Pancreas (tissue), 10 donors: Measurements from ENCODE around the gene ZNF423. TPM values are rescaled to one million over a fixed set of nuclear protein-coding genes. Genes with fewer than 3 reads are reported as not detected.

Experiments used
- ATAC-seq, 4 donors: fragments of 200-7000 bp; cut with Tn5 transposase; one replicate each; pipeline versions ENCODE4 v1.8.0 to v1.9.1; 2020; ENCODE audit warnings: mild to moderate bottlenecking in 4 of 4, moderate library complexity in 4 of 4
- DNase-seq, 6 donors: peaks; one replicate each; pipeline ENCODE4 v3.0.0-alpha.2; 2020
- FAIRE-seq: peaks from 2 replicates; lab custom pipeline; 2012; peaks lifted over from hg19 to GRCh38; lab: Jason Lieb, UNC
- H3K27ac ChIP-seq, 4 donors: fragments of 200-600 bp; sonication (generic); 1 replicate in 3 of 4; 2 replicates in 1 of 4; pipeline versions ENCODE4 v1.5.0 to v1.8.0; 2020
- H3K27me3 ChIP-seq, 4 donors: fragments of 200-600 bp; one replicate each; pipeline ENCODE4 v1.8.0; 2021
- H3K36me3 ChIP-seq, 3 donors: fragments of 200-600 bp; sonication (generic) in 1 of 3; one replicate each; pipeline versions ENCODE4 v1.5.0 to v1.8.0; 2020 to 2021
- H3K4me1 ChIP-seq, 3 donors: fragments of 200-600 bp; one replicate each; pipeline ENCODE4 v1.8.0; 2021
- H3K4me3 ChIP-seq, 4 donors: fragments of 200-600 bp; sonication (generic) in 2 of 4; one replicate each; pipeline versions ENCODE4 v1.5.0 to v1.8.0; 2020 to 2021
- H3K9me3 ChIP-seq, 4 donors: fragments of 200-600 bp; one replicate each; pipeline ENCODE4 v1.8.0; 2021
- CTCF ChIP-seq, 4 donors: fragments of 200-600 bp; sonication (generic) in 3 of 4; IDR thresholded peaks; one replicate each; pipeline versions ENCODE4 v1.5.0 to v1.8.0; 2021; ENCODE audit warnings: antibody characterized with exemption in 4 of 4
- WGBS, 2 donors: extraction: QIAGEN DNeasy Blood & Tissue Kit; methylation state at CpG; one replicate each; pipeline ENCODE4 v1.1.7; 2013; 5-methylcytosine and 5-hydroxymethylcytosine counted together
- intact Hi-C, 3 donors: fragments of 100-400 bp; cut with DNase I; formaldehyde crosslinking; loops; one replicate each; pipeline versions ENCODE4 v1.11.1 to v1.14.2; 2022
- polyA plus RNA-seq, 2 donors: library from polyadenylated mRNA; stranded (reverse); fragments of 200-250 nt; gene quantifications; one replicate each; pipeline ENCODE4 v1.2.3, GENCODE V29; 2013
- total RNA-seq, 6 donors: library from RNA; stranded (reverse); fragmentation: NEBNext Ultra II Directional in 4 of 6; extraction: Animal tissue kit (Norgen Biotek cat#: 25700) in 4 of 6; gene quantifications; one replicate each; pipeline versions ENCODE4 v1.2.1 to v1.2.4, GENCODE V29; 2021 to 2023
- donor health status: healthy with polysubstance abuse.
- donor health status: DM: no; HTN: no; CAD: no; lungs with moderate emphysema.
- donor health status: DM: no; HTN: no; CAD: no.
- donor health status: control.
- donor health status: control.
- donor health status: Bipolar disorder and iron deficiency.
- donor health status: DM: yes; HTN: yes; CAD: no.
- donor health status: DM: no; HTN: no; CAD: no.
- donor health status: DM: no; HTN: no; CAD: no.
- donor health status: DM: yes; HTN: yes; CAD: no.

The ZNF423 gene
- total and polyA plus RNA-seq, 8 donors = 0.61 to 5.1 (median 3.0) TPM

- intact Hi-C loops = no loop called here
- 87 to 91% methylated on average over 11 of the region's 11 CpGs for WGBS, 2 donors
- Histone ChIP-seq H3K4me3 (no peak overlapping the region), H3K36me3 (no peaks in the 10 kb centered on the region), H3K27ac (no peak overlapping the region), H3K4me1 (no peaks in the 10 kb centered on the region), H3K9me3 (no peaks in the 10 kb centered on the region), H3K27me3 (no peaks in the 10 kb centered on the region)
- DNase-seq (no peak), ATAC-seq (no peak), FAIRE-seq (no peak)
- TF ChIP-seq CTCF (IDR thresholded peaks at IDR 0.05) = no peak
Measured at GRCh38 chr16:49585143-49585832, 270.6 kb downstream of the ZNF423 start.

- Histone ChIP-seq H3K27me3 (no peaks in the 10 kb centered on the region), H3K4me1 (no peaks in the 10 kb centered on the region), H3K9me3 (no peaks in the 10 kb centered on the region), H3K36me3 (no peaks in the 10 kb centered on the region), H3K4me3 (no peak overlapping the region), H3K27ac (no peak overlapping the region)
- intact Hi-C loops = no loop called here
- no peak for FAIRE-seq
- ATAC-seq = no peak
- no peak for DNase-seq
- WGBS, 2 donors = 73 to 82% methylated on average over 3 of the region's 3 CpGs
- no peak for TF ChIP-seq CTCF (IDR thresholded peaks at IDR 0.05)
Measured at GRCh38 chr16:49583911-49584310, 272.0 kb downstream of the ZNF423 start.

GRCh38 chr16:49581630-49582298 lies 274.1 kb downstream of the ZNF423 start:
- H3K4me1 ChIP-seq = no peaks in the 10 kb centered on the region
- DNase-seq (no peak), FAIRE-seq (no peak), ATAC-seq (no peak)
- H3K4me3 ChIP-seq = no peak overlapping the region
- no peak overlapping the region for H3K27ac ChIP-seq
- 69 to 71% methylated on average over 13 of the region's 13 CpGs for WGBS, 2 donors
- H3K9me3 ChIP-seq = no peaks in the 10 kb centered on the region
- no peaks in the 10 kb centered on the region for H3K36me3 ChIP-seq
- intact Hi-C loops = no loop called here
- no peak for TF ChIP-seq CTCF (IDR thresholded peaks at IDR 0.05)
- H3K27me3 ChIP-seq = no peaks in the 10 kb centered on the region

- ATAC-seq (no peak), FAIRE-seq (no peak), DNase-seq (no peak)
- Histone ChIP-seq H3K36me3 (no peaks in the 10 kb centered on the region), H3K4me1 (no peaks in the 10 kb centered on the region), H3K4me3 (no peak overlapping the region), H3K27me3 (no peaks in the 10 kb centered on the region), H3K27ac (no peak overlapping the region), H3K9me3 (no peaks in the 10 kb centered on the region)
- intact Hi-C loops = no loop called here
- no peak for TF ChIP-seq CTCF (IDR thresholded peaks at IDR 0.05)
- WGBS, 2 donors = 73 to 82% methylated on average over 16 of the region's 16 CpGs
Measured at GRCh38 chr16:49580751-49581303, 275.1 kb downstream of the ZNF423 start.
